AG04449 (cell line): ENCODE measurements around the gene PIH1D1.

Experiments
- CTCF ChIA-PET: fragments of 350-600 bp; formaldehyde crosslinking; extraction: SDS; loops from one replicate; lab custom pipeline; 2021; ENCODE audit warnings: antibody characterized with exemption; lab: Yijun Ruan, JAX
- POLR2A ChIA-PET: fragments of 400-600, 350-600 bp; formaldehyde crosslinking; extraction: SDS; loops from one replicate; lab custom pipeline; 2020; ENCODE audit warnings: antibody characterized with exemption, inconsistent platforms; lab: Yijun Ruan, JAX
- DNase-seq: peaks from one replicate; pipeline ENCODE4 v3.0.0-alpha.2; 2010; ENCODE audit warnings: low read depth, low spot score
- H3K4me3 ChIP-seq: 2 replicates; pipeline ENCODE4 v1.5.1; 2011; ENCODE audit warnings: low read depth, mild to moderate bottlenecking, control low read depth, low read length
- TF ChIP-seq, protein P1 (sequence below): IDR thresholded peaks from one replicate; pipeline ENCODE4 v1.5.1; 2011; ENCODE audit warnings: mild to moderate bottlenecking, moderate library complexity, low read length, control low read depth, inconsistent platforms; ENCODE audit not compliant: insufficient read depth; ENCODE audit errors: missing control alignments

Gene PIH1D1

DNA sequence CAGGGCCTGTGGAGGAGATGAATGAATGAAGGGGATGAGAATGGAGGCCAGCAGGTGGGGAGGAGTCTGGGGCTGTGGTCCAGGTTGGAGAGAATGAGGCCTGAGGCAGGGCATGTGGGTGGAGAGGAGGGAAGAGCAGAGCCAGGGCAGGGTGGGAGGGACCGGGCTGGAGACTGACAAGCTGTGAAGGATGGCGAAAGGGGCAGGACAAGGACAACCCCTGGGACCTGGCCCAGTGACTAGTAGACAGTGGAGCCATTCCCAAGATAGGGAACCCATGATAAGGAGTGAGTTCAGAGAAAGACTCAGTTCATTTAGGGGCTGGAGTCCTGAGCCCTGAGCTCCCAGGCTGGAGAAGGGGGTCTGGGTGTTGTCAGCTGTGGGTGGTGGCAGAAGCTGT, 31.4 kb downstream of the PIH1D1 start:
- DNase-seq: no peak
- POLR2A ChIA-PET: no interaction called here
- TF ChIP-seq, protein P1, sequence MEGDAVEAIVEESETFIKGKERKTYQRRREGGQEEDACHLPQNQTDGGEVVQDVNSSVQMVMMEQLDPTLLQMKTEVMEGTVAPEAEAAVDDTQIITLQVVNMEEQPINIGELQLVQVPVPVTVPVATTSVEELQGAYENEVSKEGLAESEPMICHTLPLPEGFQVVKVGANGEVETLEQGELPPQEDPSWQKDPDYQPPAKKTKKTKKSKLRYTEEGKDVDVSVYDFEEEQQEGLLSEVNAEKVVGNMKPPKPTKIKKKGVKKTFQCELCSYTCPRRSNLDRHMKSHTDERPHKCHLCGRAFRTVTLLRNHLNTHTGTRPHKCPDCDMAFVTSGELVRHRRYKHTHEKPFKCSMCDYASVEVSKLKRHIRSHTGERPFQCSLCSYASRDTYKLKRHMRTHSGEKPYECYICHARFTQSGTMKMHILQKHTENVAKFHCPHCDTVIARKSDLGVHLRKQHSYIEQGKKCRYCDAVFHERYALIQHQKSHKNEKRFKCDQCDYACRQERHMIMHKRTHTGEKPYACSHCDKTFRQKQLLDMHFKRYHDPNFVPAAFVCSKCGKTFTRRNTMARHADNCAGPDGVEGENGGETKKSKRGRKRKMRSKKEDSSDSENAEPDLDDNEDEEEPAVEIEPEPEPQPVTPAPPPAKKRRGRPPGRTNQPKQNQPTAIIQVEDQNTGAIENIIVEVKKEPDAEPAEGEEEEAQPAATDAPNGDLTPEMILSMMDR: no peak
- CTCF ChIA-PET: interaction anchor here (1.1 to 1.9 kb wide), 4 partner anchors 16 to 28 kb away, joined by 3 to 7 read pairs (median 3); no protein-coding TSS in a partner anchor
- no peak overlapping the region for H3K4me3 ChIP-seq

GRCh38 chr19:49419173-49419572, 32.4 kb downstream of the PIH1D1 start:
- H3K4me3 ChIP-seq: no peak overlapping the region
- ChIA-PET POLR2A (no interaction called here), CTCF (interaction anchor here (1.1 to 1.9 kb wide), 4 partner anchors 10 to 118 kb away, joined by 3 to 7 read pairs (median 4); no protein-coding TSS in a partner anchor)
- DNase-seq: no peak
- TF ChIP-seq, protein P1: no peak

GRCh38 chr19:49418511-49418910, 33.1 kb downstream of the PIH1D1 start:
- H3K4me3 ChIP-seq: no peak overlapping the region
- ChIA-PET POLR2A (no interaction called here), CTCF (interaction anchor here (1.1 to 1.9 kb wide), 4 partner anchors 9 to 118 kb away, joined by 3 to 7 read pairs (median 4); no protein-coding TSS in a partner anchor)
- DNase-seq: no peak
- TF ChIP-seq, protein P1: no peak

DNA sequence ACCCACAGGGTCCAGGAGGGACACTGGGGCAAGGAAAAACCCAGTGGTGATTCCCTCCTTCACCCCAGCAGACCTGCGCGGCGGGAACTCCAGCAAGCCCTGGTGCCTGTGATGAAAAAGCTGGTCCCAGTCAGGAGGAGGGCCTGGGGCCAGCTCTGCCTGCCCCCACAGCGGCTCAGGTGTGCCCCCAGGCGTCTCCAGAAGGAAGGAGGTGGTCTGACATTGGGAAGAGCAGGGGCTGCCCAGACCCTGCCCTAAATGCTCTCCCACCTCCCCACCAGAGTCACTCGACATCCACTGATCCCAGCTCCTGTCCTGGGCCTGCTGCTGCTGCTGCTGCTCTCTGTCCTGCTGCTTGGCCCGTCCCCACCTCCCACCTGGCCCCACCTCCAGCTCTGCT, 34.5 kb downstream of the PIH1D1 start:
- CTCF ChIA-PET: interaction anchor here (0.8 to 1.4 kb wide), 4 partner anchors 8 to 319 kb away, joined by 3 to 7 read pairs (median 4); partner anchors contain the start of gene GFY
- no peak for DNase-seq
- POLR2A ChIA-PET: no interaction called here
- TF ChIP-seq, protein P1: no peak
- no peak overlapping the region for H3K4me3 ChIP-seq

- DNase-seq: no peak
- POLR2A ChIA-PET: no interaction called here
Measured at GRCh38 chr19:49415810-49416200, 35.8 kb downstream of the PIH1D1 start.

DNA sequence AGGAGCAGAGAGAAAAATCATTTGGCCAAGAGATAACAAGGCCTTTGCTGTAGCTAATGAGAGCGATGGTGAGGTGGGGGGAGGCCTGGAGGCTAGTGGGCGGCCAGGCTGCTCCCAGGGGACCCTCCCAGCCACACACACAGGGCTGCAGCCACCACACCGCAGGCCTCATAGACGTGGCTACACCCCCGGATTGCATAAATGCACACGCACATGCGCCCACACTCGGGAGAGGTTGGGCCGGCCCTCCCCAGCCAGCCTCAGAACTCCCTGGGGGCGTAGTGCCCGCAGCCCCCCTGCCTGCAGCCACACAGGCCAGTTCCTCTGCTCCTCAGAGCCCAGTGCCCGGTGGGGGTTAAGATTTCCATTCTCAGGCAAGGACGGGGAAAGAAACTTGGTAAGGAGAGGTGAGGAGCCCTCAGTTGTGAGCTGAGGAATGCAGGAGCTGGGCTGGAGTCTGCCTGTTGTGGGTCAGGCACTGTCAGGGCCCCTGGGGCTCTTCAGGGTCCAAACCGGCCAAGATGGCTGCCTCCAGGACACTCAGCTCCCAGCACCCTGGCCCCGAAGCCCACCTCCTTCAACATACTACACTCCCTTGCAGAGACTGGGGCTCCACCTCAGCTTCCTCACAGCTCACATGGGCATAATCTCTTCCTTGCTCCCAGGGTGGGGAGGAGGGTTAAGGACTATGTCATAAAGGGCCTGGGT, 36.4 kb downstream of the PIH1D1 start:
- TF ChIP-seq, protein P1: no peak
- POLR2A ChIA-PET: no interaction called here
- CTCF ChIA-PET: no interaction called here
- no peak for DNase-seq
- no peak overlapping the region for H3K4me3 ChIP-seq

More at GRCh38 chr19:49415810-49416200, 35.8 kb downstream of the PIH1D1 start:
- H3K4me3 ChIP-seq: no peak overlapping the region
- CTCF ChIA-PET: interaction anchor here (1.0 to 1.4 kb wide), 2 partner anchors 9 to 22 kb away, joined by 4 read pairs; partner anchors contain the start of gene GFY
- TF ChIP-seq, protein P1: no peak
